Sigmoid colon (tissue), 7 donors: Measurements from ENCODE around the gene DEF6. TPM values are rescaled to one million over a fixed set of nuclear protein-coding genes. Genes with fewer than 3 reads are reported as not detected.

Source experiments
- DNase-seq: peaks from one replicate; pipeline ENCODE4 v3.0.0-alpha.2; 2019
- H3K27ac ChIP-seq, 4 donors: fragments of 200-600 bp; sonication (generic); one replicate each; pipeline ENCODE4 v1.5.1; 2016 to 2019; ENCODE audit warnings: mild to moderate bottlenecking in 1 of 4
- H3K27me3 ChIP-seq, 3 donors: fragments of 200-600 bp; sonication (generic); one replicate each; pipeline ENCODE4 v1.5.1; 2019; ENCODE audit warnings: mild to moderate bottlenecking in 1 of 3
- H3K36me3 ChIP-seq, 4 donors: fragments of 200-600 bp; sonication (generic); one replicate each; pipeline ENCODE4 v1.5.1; 2016 to 2019
- H3K4me1 ChIP-seq, 4 donors: fragments of 200-600 bp; sonication (generic); one replicate each; pipeline ENCODE4 v1.5.1; 2017 to 2019
- H3K4me3 ChIP-seq, 4 donors: fragments of 200-600 bp; sonication (generic); one replicate each; pipeline ENCODE4 v1.5.1; 2017 to 2019; ENCODE audit warnings: mild to moderate bottlenecking in 2 of 4, moderate library complexity in 1 of 4
- H3K9me3 ChIP-seq, 4 donors: fragments of 200-600 bp in 3 of 4; sonication (generic) in 3 of 4; one replicate each; pipeline versions ENCODE4 v1.5.1 to v1.6.1; 2013 to 2019
- EP300 ChIP-seq, 4 donors: sonication (generic); formaldehyde crosslinking; IDR thresholded peaks; one replicate each; pipeline ENCODE4 v1.6.1; 2017; ENCODE audit warnings: antibody characterized with exemption in 4 of 4
- POLR2A ChIP-seq, 2 donors: fragments of 450-650 bp; IDR thresholded peaks; one replicate each; pipeline ENCODE4 v1.6.1; 2016; ENCODE audit warnings: antibody characterized with exemption in 2 of 2, mild to moderate bottlenecking in 2 of 2, moderate library complexity in 2 of 2
- POLR2AphosphoS5 ChIP-seq, 4 donors: sonication (generic); formaldehyde crosslinking; IDR thresholded peaks; one replicate each; pipeline ENCODE4 v1.6.1; 2017; ENCODE audit warnings: antibody characterized with exemption in 4 of 4
- WGBS, 2 donors: extraction: QIAGEN DNeasy Blood & Tissue Kit; methylation state at CpG; one replicate each; pipeline ENCODE4 v1.1.7; 2013; 5-methylcytosine and 5-hydroxymethylcytosine counted together
- intact Hi-C: fragments of 100-400 bp; cut with DNase I; formaldehyde crosslinking; loops from one replicate; pipeline ENCODE4 v1.15.1; 2023
- polyA plus RNA-seq, 3 donors: library from polyadenylated mRNA; stranded (reverse); fragments of 200-250 nt; gene quantifications; one replicate each; pipeline ENCODE4 v1.2.3, GENCODE V29; 2013
- total RNA-seq, 4 donors: library from RNA; depleted of rRNA; stranded (reverse); fragments of >200 nt; gene quantifications; one replicate each; pipeline ENCODE4 v1.1.0, GENCODE V29; 2016
- TF ChIP-seq, protein P1 (sequence below), 4 experiments: fragments of 450-650 bp in 3 of 4; fragments of 200-600 bp in 1 of 4; IDR thresholded peaks; one replicate each; pipeline ENCODE4 v1.5.1; 2016 to 2019; ENCODE audit warnings: antibody characterized with exemption in 4 of 4, mild to moderate bottlenecking in 3 of 4, moderate library complexity in 2 of 4
- donor health status: healthy with polysubstance abuse.
- donor health status: Bipolar disorder and iron deficiency.
- donor health status: healthy.

Gene DEF6
- total and polyA plus RNA-seq, 7 donors = 1.4 to 30.1 (median 4.2) TPM

DNA sequence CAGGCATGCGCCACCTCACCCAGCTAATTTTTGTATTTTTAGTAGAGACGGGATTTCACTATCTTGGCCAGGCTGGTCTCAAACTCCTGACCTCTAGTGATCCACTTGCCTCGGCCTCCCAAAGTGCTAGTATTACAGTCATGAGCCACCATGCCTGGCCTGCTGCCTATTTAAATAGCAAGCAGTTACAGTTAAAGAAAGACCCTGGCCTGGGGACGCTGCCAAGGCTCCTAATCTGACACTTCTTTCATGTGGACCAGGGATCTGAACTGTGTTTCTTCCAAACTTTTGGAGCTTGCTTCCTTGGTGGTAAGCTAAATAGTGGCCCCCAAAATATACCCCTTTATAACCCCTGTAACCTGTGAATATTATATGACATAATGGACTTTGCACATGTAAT lies 60.1 kb downstream of the DEF6 start:
- Histone ChIP-seq H3K4me3 (no peak overlapping the region), H3K9me3 (no peaks in the 10 kb centered on the region), H3K4me1 (peaks cover 0 to 70% (median 57%) of the 10 kb centered on the region in 4 donors), H3K27ac (peak overlapping the region in 2 of 4 donors; percentile 50 to 67), H3K36me3 (peaks cover 0 to 31% (median 3%) of the 10 kb centered on the region in 4 donors), H3K27me3 (no peaks in the 10 kb centered on the region)
- WGBS, 2 donors = 89 to 92% methylated on average over 4 of the region's 4 CpGs
- TF ChIP-seq POLR2A (IDR thresholded peaks at IDR 0.05) = no peak
- no peak for TF ChIP-seq POLR2AphosphoS5 (IDR thresholded peaks at IDR 0.05)
- TF ChIP-seq EP300 (IDR thresholded peaks at IDR 0.05) = no peak
- TF ChIP-seq, protein P1, sequence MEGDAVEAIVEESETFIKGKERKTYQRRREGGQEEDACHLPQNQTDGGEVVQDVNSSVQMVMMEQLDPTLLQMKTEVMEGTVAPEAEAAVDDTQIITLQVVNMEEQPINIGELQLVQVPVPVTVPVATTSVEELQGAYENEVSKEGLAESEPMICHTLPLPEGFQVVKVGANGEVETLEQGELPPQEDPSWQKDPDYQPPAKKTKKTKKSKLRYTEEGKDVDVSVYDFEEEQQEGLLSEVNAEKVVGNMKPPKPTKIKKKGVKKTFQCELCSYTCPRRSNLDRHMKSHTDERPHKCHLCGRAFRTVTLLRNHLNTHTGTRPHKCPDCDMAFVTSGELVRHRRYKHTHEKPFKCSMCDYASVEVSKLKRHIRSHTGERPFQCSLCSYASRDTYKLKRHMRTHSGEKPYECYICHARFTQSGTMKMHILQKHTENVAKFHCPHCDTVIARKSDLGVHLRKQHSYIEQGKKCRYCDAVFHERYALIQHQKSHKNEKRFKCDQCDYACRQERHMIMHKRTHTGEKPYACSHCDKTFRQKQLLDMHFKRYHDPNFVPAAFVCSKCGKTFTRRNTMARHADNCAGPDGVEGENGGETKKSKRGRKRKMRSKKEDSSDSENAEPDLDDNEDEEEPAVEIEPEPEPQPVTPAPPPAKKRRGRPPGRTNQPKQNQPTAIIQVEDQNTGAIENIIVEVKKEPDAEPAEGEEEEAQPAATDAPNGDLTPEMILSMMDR (IDR thresholded peaks at IDR 0.05) = no peak
- intact Hi-C loops = no loop called here
- no peak for DNase-seq

DNA sequence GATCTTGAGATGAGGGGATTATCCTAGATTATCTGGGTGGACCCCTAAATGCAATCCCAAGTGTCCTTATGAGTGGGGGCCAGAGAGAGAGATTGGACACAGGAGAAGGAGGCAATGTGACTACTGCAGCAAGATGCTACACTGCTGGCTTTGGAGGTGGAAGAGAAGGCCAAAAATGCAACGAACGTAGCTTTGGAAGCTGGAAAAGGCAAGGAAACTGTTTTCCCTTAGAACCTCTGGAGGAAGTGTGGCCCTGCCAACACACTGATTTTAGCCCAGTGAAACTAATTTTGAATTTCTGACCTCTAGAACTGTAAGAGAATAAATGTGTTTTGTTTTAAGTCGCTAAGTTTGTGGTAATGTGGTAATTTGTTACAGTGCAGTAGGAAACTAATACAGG lies 60.5 kb downstream of the DEF6 start:
- H3K36me3 ChIP-seq = peaks cover 0 to 27% (median 1%) of the 10 kb centered on the region in 4 donors
- H3K4me3 ChIP-seq = no peak overlapping the region
- H3K27me3 ChIP-seq = no peaks in the 10 kb centered on the region
- intact Hi-C loops = no loop called here
- peak overlapping the region in 2 of 4 donors; percentile 67 to 75 for H3K27ac ChIP-seq
- no peaks in the 10 kb centered on the region for H3K9me3 ChIP-seq
- DNase-seq = no peak
- TF ChIP-seq POLR2A (IDR thresholded peaks at IDR 0.05) (no peak), EP300 (IDR thresholded peaks at IDR 0.05) (no peak), POLR2AphosphoS5 (IDR thresholded peaks at IDR 0.05) (no peak)
- TF ChIP-seq, protein P1 (IDR thresholded peaks at IDR 0.05) = no peak
- peaks cover 0 to 70% (median 57%) of the 10 kb centered on the region in 4 donors for H3K4me1 ChIP-seq
- 81 to 90% methylated on average over 3 of the region's 3 CpGs for WGBS, 2 donors

DNA sequence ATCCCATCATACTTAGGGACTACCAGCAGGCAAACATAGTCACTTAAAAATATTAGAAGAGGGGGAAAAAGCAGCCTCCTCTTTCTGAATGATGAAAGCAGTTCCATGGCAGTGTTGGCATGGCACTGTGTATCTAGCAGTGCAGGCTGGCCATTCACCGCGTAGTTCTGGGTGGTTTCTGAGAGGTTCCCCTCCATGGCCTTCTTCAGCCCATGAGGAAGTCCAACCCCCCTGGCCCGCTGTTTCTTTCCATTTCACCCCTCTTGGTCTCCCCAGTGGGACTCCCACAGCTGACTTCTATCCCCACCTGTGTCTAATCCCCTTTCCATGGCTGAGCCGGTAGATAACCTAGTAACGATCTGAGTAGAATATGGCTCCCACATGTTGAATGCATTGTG lies 61.7 kb downstream of the DEF6 start:
- intact Hi-C loops = no loop called here
- Histone ChIP-seq H3K9me3 (no peaks in the 10 kb centered on the region), H3K27me3 (no peaks in the 10 kb centered on the region), H3K4me1 (peaks cover 0 to 70% (median 57%) of the 10 kb centered on the region in 4 donors), H3K36me3 (peaks cover 0 to 17% (median 0%) of the 10 kb centered on the region in 4 donors), H3K4me3 (no peak overlapping the region), H3K27ac (peak overlapping the region; percentile 31 to 75 (median 61))
- TF ChIP-seq POLR2A (IDR thresholded peaks at IDR 0.05) (no peak), POLR2AphosphoS5 (IDR thresholded peaks at IDR 0.05) (no peak)
- DNase-seq = peak; percentile 24
- WGBS, 2 donors = 93 to 97% methylated on average over 5 of the region's 5 CpGs

DNA sequence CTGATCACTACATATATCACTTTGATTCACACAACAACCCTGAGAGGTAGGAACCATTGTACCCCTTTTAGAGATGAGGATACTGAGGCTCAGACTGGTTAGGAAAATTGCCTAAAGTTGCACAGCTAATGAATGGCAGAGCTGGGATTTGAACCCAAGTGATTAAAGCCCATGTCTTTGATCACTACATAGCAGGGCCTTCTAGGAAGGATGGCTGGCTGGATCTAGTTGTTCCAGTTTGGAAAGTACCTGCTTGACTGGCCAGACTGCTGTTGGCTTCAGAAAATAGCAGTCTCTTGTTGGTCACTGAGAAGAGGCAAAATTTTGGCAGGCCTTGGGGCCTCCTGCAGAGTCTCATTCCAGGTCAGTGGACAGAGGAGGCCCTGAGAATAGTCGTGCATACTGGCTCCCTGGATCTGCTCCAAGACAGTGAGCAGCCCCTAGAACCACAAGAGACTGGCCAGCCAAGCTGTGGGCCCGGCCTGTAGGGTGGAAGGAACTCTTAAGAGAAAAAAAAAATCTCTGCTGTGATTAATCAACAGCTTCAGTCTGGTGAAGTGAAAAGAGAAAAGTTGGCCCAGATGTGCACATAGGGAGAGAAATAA lies 62.2 kb downstream of the DEF6 start:
- Histone ChIP-seq H3K4me1 (peaks cover 0 to 70% (median 57%) of the 10 kb centered on the region in 4 donors), H3K27ac (peak overlapping the region; percentile 31 to 75 (median 61))

More for the DNA sequence above, 62.2 kb downstream of the DEF6 start:
- TF ChIP-seq, protein P1 (IDR thresholded peaks at IDR 0.05) = no peak
- TF ChIP-seq EP300 (IDR thresholded peaks at IDR 0.05) = no peak
- peak in 3 of 4 donors; percentile 29 to 53 (median 41) for TF ChIP-seq POLR2AphosphoS5 (IDR thresholded peaks at IDR 0.05)
- TF ChIP-seq POLR2A (IDR thresholded peaks at IDR 0.05) = no peak
- 52 to 64% methylated on average over 2 of the region's 2 CpGs for WGBS, 2 donors
- H3K36me3 ChIP-seq = peaks cover 0 to 12% (median 0%) of the 10 kb centered on the region in 4 donors
- H3K9me3 ChIP-seq = no peaks in the 10 kb centered on the region
- intact Hi-C loops = no loop called here
- no peak overlapping the region for H3K4me3 ChIP-seq
- H3K27me3 ChIP-seq = no peaks in the 10 kb centered on the region
- peak; percentile 83 for DNase-seq
